H1 (cell line): Measurements from ENCODE around the gene HES7. TPM values are rescaled to one million over a fixed set of nuclear protein-coding genes. Genes with fewer than 3 reads are reported as not detected.

ENCODE experiments used
- CTCF ChIA-PET: fragments of 300-600 bp; sonication (Branson Sonifier 250); formaldehyde crosslinking; loops from one replicate; lab custom pipeline; 2021; ENCODE audit not compliant: partially characterized antibody; lab: Charles Lee
- POLR2A ChIA-PET: fragments of 300-600 bp; sonication (Branson Sonifier 250); formaldehyde crosslinking; loops from one replicate; lab custom pipeline; 2021; ENCODE audit warnings: inconsistent platforms; ENCODE audit not compliant: partially characterized antibody; lab: Charles Lee
- DNase-seq, 2 experiments: peaks; one replicate each; pipeline versions ENCODE4 v3.0.0 to v3.0.0-alpha.2; 2010 to 2022; ENCODE audit warnings: low spot score in 2 of 2, low read depth in 1 of 2, mixed read lengths in 1 of 2
- FAIRE-seq: peaks from 2 replicates; lab custom pipeline; 2011; peaks lifted over from hg19 to GRCh38; lab: Jason Lieb, UNC
- H2AFZ ChIP-seq: 2 replicates; pipeline ENCODE4 v1.8.1; 2012; ENCODE audit warnings: low read length, inconsistent platforms
- H2AK5ac ChIP-seq: 2 replicates; pipeline ENCODE4 v1.6.1; 2013; ENCODE audit warnings: low read depth, low read length
- H2BK120ac ChIP-seq: replicated peaks from 2 replicates; pipeline ENCODE3; 2013; ENCODE audit warnings: low read depth, low read length, inconsistent platforms
- H2BK12ac ChIP-seq: 2 replicates; pipeline ENCODE4 v1.6.1; 2013; ENCODE audit warnings: low read depth, low read length
- H2BK15ac ChIP-seq: 2 replicates; pipeline ENCODE4 v1.6.1; 2013; ENCODE audit warnings: low read length
- H2BK20ac ChIP-seq: 2 replicates; pipeline ENCODE4 v1.6.1; 2013; ENCODE audit warnings: low read length
- H2BK5ac ChIP-seq: 2 replicates; pipeline ENCODE4 v1.6.1; 2013; ENCODE audit warnings: low read depth, low read length
- H3K14ac ChIP-seq: 2 replicates; pipeline ENCODE4 v1.6.1; 2013; ENCODE audit warnings: inconsistent platforms; ENCODE audit not compliant: insufficient read length
- H3K18ac ChIP-seq: 2 replicates; pipeline ENCODE4 v1.6.1; 2013; ENCODE audit warnings: low read length; ENCODE audit errors: extremely low read depth
- H3K23ac ChIP-seq: 2 replicates; pipeline ENCODE4 v1.6.1; 2013; ENCODE audit warnings: inconsistent platforms; ENCODE audit not compliant: insufficient read length
- H3K23me2 ChIP-seq: 2 replicates; pipeline ENCODE4 v1.6.1; 2013; ENCODE audit warnings: low read depth, low read length
- H3K27ac ChIP-seq: 2 replicates; pipeline ENCODE4 v1.6.1; 2011; ENCODE audit warnings: low read depth, low read length, inconsistent platforms
- H3K27me3 ChIP-seq, 4 experiments: replicated peaks in 1 of 4; 1 replicate in 1 of 4; 2 replicates in 3 of 4; pipeline versions ENCODE4 v1.6.1 to v1.8.1; 2011 to 2013; ENCODE audit warnings: low read length in 3 of 4, mild to moderate bottlenecking in 3 of 4, inconsistent platforms in 2 of 4, mixed read lengths in 2 of 4, moderate library complexity in 1 of 4; ENCODE audit not compliant: control insufficient read depth in 3 of 4, insufficient read depth in 3 of 4; ENCODE audit errors: extremely low read depth in 1 of 4
- H3K36me3 ChIP-seq, 4 experiments: 2 replicates each; pipeline versions ENCODE4 v1.6.1 to v1.8.1; 2011 to 2013; ENCODE audit warnings: mild to moderate bottlenecking in 4 of 4, low read length in 3 of 4, moderate library complexity in 2 of 4, control low read depth in 1 of 4, inconsistent platforms in 1 of 4; ENCODE audit not compliant: insufficient read depth in 4 of 4, control insufficient read depth in 2 of 4
- H3K4ac ChIP-seq: replicated peaks from 2 replicates; pipeline ENCODE3; 2013; ENCODE audit warnings: low read length, low read depth, mixed read lengths, inconsistent platforms; ENCODE audit not compliant: insufficient read length
- H3K4me1 ChIP-seq, 4 experiments: replicated peaks in 1 of 4; 1 replicate in 1 of 4; 2 replicates in 3 of 4; pipeline versions ENCODE4 v1.6.1 to v1.8.1; 2011 to 2013; ENCODE audit warnings: low read length in 3 of 4, inconsistent platforms in 2 of 4, mixed read lengths in 1 of 4; ENCODE audit not compliant: insufficient read depth in 4 of 4, control insufficient read depth in 3 of 4
- H3K4me2 ChIP-seq, 2 experiments: 2 replicates each; pipeline versions ENCODE4 v1.6.1 to v1.8.1; 2011 to 2013; ENCODE audit warnings: low read depth in 2 of 2, low read length in 2 of 2, control low read depth in 1 of 2, inconsistent platforms in 1 of 2, mild to moderate bottlenecking in 1 of 2; ENCODE audit not compliant: insufficient read depth in 1 of 2
- H3K4me3 ChIP-seq, 4 experiments: fragments of 200-600, 300-600 bp in 1 of 4; sonication (generic), shearing (Covaris generic), sonication (Bioruptor Twin) in 1 of 4; 2 replicates each; pipeline versions ENCODE4 v1.5.1 to v1.8.1; 2011 to 2016; ENCODE audit warnings: low read length in 4 of 4, low read depth in 3 of 4, control low read depth in 2 of 4, inconsistent platforms in 2 of 4, mild to moderate bottlenecking in 2 of 4, mixed read lengths in 1 of 4, moderate library complexity in 1 of 4; ENCODE audit not compliant: insufficient read depth in 2 of 4; ENCODE audit errors: extremely low read depth in 1 of 4
- H3K56ac ChIP-seq: replicated peaks from 2 replicates; pipeline ENCODE3; 2013; ENCODE audit warnings: low read depth, mild to moderate bottlenecking, mixed read lengths, low read length, inconsistent platforms; ENCODE audit not compliant: insufficient read length
- H3K79me1 ChIP-seq: 2 replicates; pipeline ENCODE4 v1.6.1; 2013; ENCODE audit warnings: low read depth, low read length, control low read depth
- H3K79me2 ChIP-seq, 2 experiments: 2 replicates each; pipeline versions ENCODE4 v1.6.1 to v1.8.1; 2012 to 2013; ENCODE audit warnings: low read length in 2 of 2, mild to moderate bottlenecking in 2 of 2, inconsistent platforms in 1 of 2; ENCODE audit not compliant: insufficient read depth in 2 of 2, control insufficient read depth in 1 of 2
- H3K9ac ChIP-seq, 4 experiments: replicated peaks in 1 of 4; 1 replicate in 1 of 4; 2 replicates in 3 of 4; pipeline versions ENCODE4 v1.6.1 to v1.8.1; 2011 to 2013; ENCODE audit warnings: low read depth in 3 of 4, low read length in 3 of 4, control low read depth in 2 of 4, mild to moderate bottlenecking in 2 of 4, moderate library complexity in 2 of 4, inconsistent platforms in 1 of 4; ENCODE audit errors: extremely low read depth in 1 of 4
- H3K9me3 ChIP-seq, 2 experiments: 2 replicates each; pipeline versions ENCODE4 v1.6.1 to v1.8.1; 2012 to 2013; ENCODE audit warnings: mild to moderate bottlenecking in 2 of 2, moderate library complexity in 2 of 2, control low read depth in 1 of 2, inconsistent platforms in 1 of 2, low read depth in 1 of 2, low read length in 1 of 2, mixed read lengths in 1 of 2; ENCODE audit not compliant: insufficient read depth in 2 of 2
- H4K20me1 ChIP-seq, 2 experiments: replicated peaks in 1 of 2; 2 replicates each; pipeline versions ENCODE3 to v1.8.1; 2011 to 2013; ENCODE audit warnings: inconsistent platforms in 2 of 2, low read length in 2 of 2, mild to moderate bottlenecking in 1 of 2; ENCODE audit not compliant: insufficient read depth in 2 of 2, control insufficient read depth in 1 of 2
- H4K5ac ChIP-seq: 2 replicates; pipeline ENCODE4 v1.6.1; 2013; ENCODE audit warnings: low read length, low read depth, mixed read lengths, inconsistent platforms; ENCODE audit not compliant: insufficient read length
- H4K8ac ChIP-seq: 2 replicates; pipeline ENCODE4 v1.8.0; 2013; ENCODE audit warnings: mild to moderate bottlenecking, moderate library complexity, low read length, inconsistent platforms; ENCODE audit not compliant: insufficient read depth; ENCODE audit errors: extremely low read depth
- H4K91ac ChIP-seq: replicated peaks from 2 replicates; pipeline ENCODE3; 2013; ENCODE audit warnings: low read length, mixed read lengths, inconsistent platforms; ENCODE audit not compliant: insufficient read length
- EZH2 ChIP-seq: fragments of 200-600 bp; sonication (generic); IDR thresholded peaks from 2 replicates; pipeline ENCODE4 v1.7.1; 2012; ENCODE audit warnings: low read depth, mild to moderate bottlenecking, moderate library complexity, low read length, inconsistent platforms; ENCODE audit not compliant: severe bottlenecking
- ZNF274 ChIP-seq: IDR thresholded peaks from 2 replicates; pipeline ENCODE4 v1.7.0; 2012; ENCODE audit warnings: low read length, borderline replicate concordance; ENCODE audit errors: extremely low read depth
- WGBS, 2 experiments: shearing (Covaris generic) in 1 of 2; methylation state at CpG; one replicate each; pipeline versions ENCODE4 v1.1.6 to v1.1.7; 2013 to 2015; ENCODE audit warnings: low lambda C conversion rate in 2 of 2, mixed read lengths in 2 of 2, inconsistent platforms in 1 of 2, low coverage in 1 of 2, missing lambda C conversion rate in 1 of 2; ENCODE audit not compliant: insufficient replicate concordance in 2 of 2, insufficient coverage in 1 of 2, insufficient read length in 1 of 2; ENCODE audit errors: extremely low coverage in 1 of 2, missing lambda C conversion rate in 1 of 2; 5-methylcytosine and 5-hydroxymethylcytosine counted together
- microRNA-seq, 2 experiments: library from miRNA; unstranded; fragments of <30 nt; microRNA quantifications; one replicate each; pipeline versions ENCODE4 to v1.2.0, GENCODE V29; 2016 to 2020; ENCODE audit warnings: borderline microRNAs expressed in 2 of 2, borderline number of aligned reads in 2 of 2, borderline replicate concordance in 1 of 2
- polyA plus RNA-seq, 7 experiments: library from polyadenylated mRNA; depleted of rRNA in 3 of 7; stranded (reverse) in 5 of 7; unstranded in 2 of 7; fragments of >200 nt in 5 of 7; fragments of 200-250 nt in 2 of 7; gene quantifications; 1 replicate in 5 of 7; 2 replicates in 1 of 7; 4 replicates in 1 of 7; pipeline versions ENCODE4 v1.2.1 to v1.2.3, GENCODE V29; 2011 to 2013; ENCODE audit warnings: missing spikeins in 2 of 7, mixed read lengths in 2 of 7
- small RNA-seq: library from polyadenylated mRNA; stranded (forward); fragments of <200 nt; extraction: miRNeasy Mini kit (QIAGEN cat#:217004); gene quantifications from one replicate; pipeline ENCODE3, GENCODE V24; 2013; ENCODE audit not compliant: insufficient read depth
- total RNA-seq: library from RNA; stranded (reverse); fragmentation: NEBNext Ultra II Directional; extraction: Animal tissue kit (Norgen Biotek cat#: 25700); gene quantifications from 2 replicates; pipeline ENCODE4 v1.2.1, GENCODE V29; 2021

The HES7 gene
- total and polyA plus RNA-seq, 2 of the 8 experiments (the other 6 are each of a cell fraction or from before 2014, with no cell fraction given), result 0.20 to 0.32 TPM

DNA sequence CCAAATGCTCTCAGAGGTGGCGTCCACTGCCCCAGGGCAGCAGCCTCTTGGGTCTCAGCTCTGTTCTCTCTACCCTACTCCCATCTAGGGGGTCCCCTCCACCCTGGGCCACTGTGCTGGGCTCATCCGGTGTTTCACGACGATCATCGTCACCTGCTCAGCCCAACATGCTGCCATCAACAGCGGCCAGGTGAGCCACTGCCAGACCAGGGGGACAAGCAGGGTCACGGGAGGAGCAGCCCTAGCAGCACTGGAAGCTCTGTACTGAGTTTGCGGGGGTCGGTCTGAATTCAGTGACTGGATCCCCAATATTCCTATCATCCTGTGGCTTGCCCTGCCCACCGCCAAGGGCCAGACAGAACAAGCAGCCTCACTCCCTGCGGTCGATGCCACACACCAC lies 52.4 kb downstream of the HES7 start:
- H3K27me3 ChIP-seq, result peaks cover 39 to 78% (median 62%) of the 10 kb centered on the region in 4 experiments
- H2BK5ac ChIP-seq, result no peak overlapping the region
- H4K91ac ChIP-seq, result no peak overlapping the region
- peaks cover 10% of the 10 kb centered on the region for H3K23me2 ChIP-seq
- H4K8ac ChIP-seq, result peak overlapping the region; percentile 47; the same call in 1 of the 2 replicates
- H2BK20ac ChIP-seq, result no peak overlapping the region
- no peaks in the 10 kb centered on the region for H3K9me3 ChIP-seq
- no peak overlapping the region for H2BK120ac ChIP-seq
- no peak overlapping the region for H2AFZ ChIP-seq
- CTCF ChIA-PET, result interaction anchor here (0.6 to 17.3 kb wide), 10 partner anchors 11 to 173 kb away, joined by 3 to 315 read pairs (median 6); partner anchors contain the start of genes ALOX12B and GUCY2D
- H3K18ac ChIP-seq, result peak overlapping the region; percentile 60
- H4K5ac ChIP-seq, result no peak overlapping the region
- no peak overlapping the region for H3K56ac ChIP-seq
- H2AK5ac ChIP-seq, result no peak overlapping the region
- no peak for DNase-seq
- H3K4me3 ChIP-seq, result no peak overlapping the region
- POLR2A ChIA-PET, result interaction anchor here (1.0 to 2.5 kb wide), 2 partner anchors 9 to 102 kb away, joined by 4 to 10 read pairs; no protein-coding TSS in a partner anchor
- no peak overlapping the region for H3K27ac ChIP-seq
- TF ChIP-seq EZH2 (no peak), ZNF274 (no peak)
- TF ChIP-seq, all 59 proteins: peak for 0
- 91% methylated on average over 12 of the region's 12 CpGs; no CpG with 5 or more reads in 1 of the 2 experiments for WGBS, 2 experiments
- peak overlapping the region in 1 of 2 experiments; percentile 99; a peak in 1 of 4 replicates for H3K4me2 ChIP-seq
- no peak overlapping the region for H3K23ac ChIP-seq
- H3K4ac ChIP-seq, result no peak overlapping the region
- H2BK12ac ChIP-seq, result no peak overlapping the region
- FAIRE-seq, result no peak
- 0 out of 2 replicates have a peak overlapping the region, but pooled peaks have one; percentile 29 for H2BK15ac ChIP-seq
- H3K79me2 ChIP-seq, result no peaks in the 10 kb centered on the region
- H4K20me1 ChIP-seq, result peaks cover 3 to 10% of the 10 kb centered on the region in 2 experiments
- no peak overlapping the region for H3K9ac ChIP-seq
- no peaks in the 10 kb centered on the region for H3K36me3 ChIP-seq
- no peak overlapping the region for H3K14ac ChIP-seq
- H3K4me1 ChIP-seq, result peaks cover 0 to 28% (median 12%) of the 10 kb centered on the region in 4 experiments; a peak in 6 of 7 replicates
- H3K79me1 ChIP-seq, result no peaks in the 10 kb centered on the region; the same call in 1 of the 2 replicates

Small RNA genes lying within 50 kb of the gene (microRNA-seq; reads per million reads assigned to microRNA genes)
- gene MIR4314 (0 reads per million in 2 experiments), gene MIR6883 (0 reads per million in 2 experiments)

Small RNA genes lying within 50 kb of the gene (small RNA-seq; reads per million reads assigned to genes)
- not detected for gene MIR4314

Other genes with a start within 250 kb of the HES7 start
- 12.9 and 14.2 TPM in 2 replicates for gene CHD3, start 235.3 kb downstream of the HES7 start, total RNA-seq
- 12.3 and 18.3 TPM in 2 replicates for gene CHD3, start 235.3 kb downstream of the HES7 start, polyA plus RNA-seq (2011; rRNA removed)
- 0.63 and 0.77 TPM in 2 replicates for gene RNF227, start 207.8 kb downstream of the HES7 start, total RNA-seq
- gene RNF227, start 207.8 kb downstream of the HES7 start, polyA plus RNA-seq (2011; rRNA removed), result 1.1 and 1.7 TPM in 2 replicates
- gene KCNAB3, start 194.2 kb downstream of the HES7 start, total RNA-seq, result 2.3 and 2.4 TPM in 2 replicates
- 1.7 and 2.8 TPM in 2 replicates for gene KCNAB3, start 194.2 kb downstream of the HES7 start, polyA plus RNA-seq (2011; rRNA removed)
- gene TRAPPC1, start 192.2 kb downstream of the HES7 start, total RNA-seq, result 99.3 and 114 TPM in 2 replicates
- gene TRAPPC1, start 192.2 kb downstream of the HES7 start, polyA plus RNA-seq (2011; rRNA removed), result 170 and 194 TPM in 2 replicates
- gene CNTROB, start 191.9 kb downstream of the HES7 start, total RNA-seq, result 30.0 and 31.9 TPM in 2 replicates
- 20.5 and 28.2 TPM in 2 replicates for gene CNTROB, start 191.9 kb downstream of the HES7 start, polyA plus RNA-seq (2011; rRNA removed)
- gene GUCY2D, start 121.5 kb downstream of the HES7 start, total RNA-seq, result 0.48 and 0.59 TPM in 2 replicates
- gene GUCY2D, start 121.5 kb downstream of the HES7 start, polyA plus RNA-seq (2011; rRNA removed), result 0.20 and 0.31 TPM in 2 replicates
- gene ALOX15B, start 85.0 kb downstream of the HES7 start, total RNA-seq, result 0.46 and 0.63 TPM in 2 replicates
- 0.91 and 1.4 TPM in 2 replicates for gene ALOX15B, start 85.0 kb downstream of the HES7 start, polyA plus RNA-seq (2011; rRNA removed)
- gene ALOX12B, start 36.4 kb downstream of the HES7 start, total RNA-seq, result not detected in 2 replicates
- gene ALOX12B, start 36.4 kb downstream of the HES7 start, polyA plus RNA-seq (2011; rRNA removed), result 0.82 and 0.86 TPM in 2 replicates
- gene ALOXE3, start 5.6 kb downstream of the HES7 start, total RNA-seq, result not detected in 2 replicates
- gene ALOXE3, start 5.6 kb downstream of the HES7 start, polyA plus RNA-seq (2011; rRNA removed), result 0.26 and 0.55 TPM in 2 replicates
- 38.0 and 39.9 TPM in 2 replicates for gene PER1, start 28.3 kb upstream of the HES7 start, total RNA-seq
- 9.6 and 17.3 TPM in 2 replicates for gene PER1, start 28.3 kb upstream of the HES7 start, polyA plus RNA-seq (2011; rRNA removed)
- gene VAMP2, start 38.8 kb upstream of the HES7 start, total RNA-seq, result 19.0 and 20.5 TPM in 2 replicates
- gene VAMP2, start 38.8 kb upstream of the HES7 start, polyA plus RNA-seq (2011; rRNA removed), result 19.3 and 25.2 TPM in 2 replicates
- 17.3 and 17.9 TPM in 2 replicates for gene TMEM107, start 52.3 kb upstream of the HES7 start, total RNA-seq
- 21.4 and 21.5 TPM in 2 replicates for gene TMEM107, start 52.3 kb upstream of the HES7 start, polyA plus RNA-seq (2011; rRNA removed)
- gene BORCS6, start 66.1 kb upstream of the HES7 start, total RNA-seq, result 3.6 and 4.6 TPM in 2 replicates
- gene BORCS6, start 66.1 kb upstream of the HES7 start, polyA plus RNA-seq (2011; rRNA removed), result 3.3 and 3.8 TPM in 2 replicates
- 154 and 160 TPM in 2 replicates for gene AURKB, start 86.5 kb upstream of the HES7 start, total RNA-seq
- 102 and 171 TPM in 2 replicates for gene AURKB, start 86.5 kb upstream of the HES7 start, polyA plus RNA-seq (2011; rRNA removed)
- 33.7 and 39.8 TPM in 2 replicates for gene CTC1, start 124.0 kb upstream of the HES7 start, total RNA-seq
- gene CTC1, start 124.0 kb upstream of the HES7 start, polyA plus RNA-seq (2011; rRNA removed), result 19.4 and 32.2 TPM in 2 replicates
- 238 and 248 TPM in 2 replicates for gene PFAS, start 125.2 kb upstream of the HES7 start, total RNA-seq
- 88.4 and 120 TPM in 2 replicates for gene PFAS, start 125.2 kb upstream of the HES7 start, polyA plus RNA-seq (2011; rRNA removed)
- 36.9 and 39.4 TPM in 2 replicates for gene RANGRF, start 164.6 kb upstream of the HES7 start, total RNA-seq
- 49.6 and 52.8 TPM in 2 replicates for gene RANGRF, start 164.6 kb upstream of the HES7 start, polyA plus RNA-seq (2011; rRNA removed)
- gene SLC25A35, start 171.3 kb upstream of the HES7 start, total RNA-seq, result 3.6 and 5.8 TPM in 2 replicates
- gene SLC25A35, start 171.3 kb upstream of the HES7 start, polyA plus RNA-seq (2011; rRNA removed), result 4.2 and 6.0 TPM in 2 replicates
- gene ARHGEF15, start 186.1 kb upstream of the HES7 start, total RNA-seq, result 0.67 and 1.8 TPM in 2 replicates
- gene ARHGEF15, start 186.1 kb upstream of the HES7 start, polyA plus RNA-seq (2011; rRNA removed), result 4.1 and 9.3 TPM in 2 replicates
- gene ODF4, start 215.7 kb upstream of the HES7 start, total RNA-seq, result not detected in 2 replicates
- not detected in 2 replicates for gene ODF4, start 215.7 kb upstream of the HES7 start, polyA plus RNA-seq (2011; rRNA removed)